GM12873 (cell line): ENCODE measurements around the gene HOXD9.

Experiments used
- TF ChIP-seq, protein P1 (sequence below): IDR thresholded peaks from 2 replicates; pipeline ENCODE4 v1.5.1; 2012; ENCODE audit warnings: low read depth, mild to moderate bottlenecking, moderate library complexity, low read length, control low read depth; ENCODE audit not compliant: insufficient read depth; ENCODE audit errors: missing control alignments

Gene HOXD9

DNA sequence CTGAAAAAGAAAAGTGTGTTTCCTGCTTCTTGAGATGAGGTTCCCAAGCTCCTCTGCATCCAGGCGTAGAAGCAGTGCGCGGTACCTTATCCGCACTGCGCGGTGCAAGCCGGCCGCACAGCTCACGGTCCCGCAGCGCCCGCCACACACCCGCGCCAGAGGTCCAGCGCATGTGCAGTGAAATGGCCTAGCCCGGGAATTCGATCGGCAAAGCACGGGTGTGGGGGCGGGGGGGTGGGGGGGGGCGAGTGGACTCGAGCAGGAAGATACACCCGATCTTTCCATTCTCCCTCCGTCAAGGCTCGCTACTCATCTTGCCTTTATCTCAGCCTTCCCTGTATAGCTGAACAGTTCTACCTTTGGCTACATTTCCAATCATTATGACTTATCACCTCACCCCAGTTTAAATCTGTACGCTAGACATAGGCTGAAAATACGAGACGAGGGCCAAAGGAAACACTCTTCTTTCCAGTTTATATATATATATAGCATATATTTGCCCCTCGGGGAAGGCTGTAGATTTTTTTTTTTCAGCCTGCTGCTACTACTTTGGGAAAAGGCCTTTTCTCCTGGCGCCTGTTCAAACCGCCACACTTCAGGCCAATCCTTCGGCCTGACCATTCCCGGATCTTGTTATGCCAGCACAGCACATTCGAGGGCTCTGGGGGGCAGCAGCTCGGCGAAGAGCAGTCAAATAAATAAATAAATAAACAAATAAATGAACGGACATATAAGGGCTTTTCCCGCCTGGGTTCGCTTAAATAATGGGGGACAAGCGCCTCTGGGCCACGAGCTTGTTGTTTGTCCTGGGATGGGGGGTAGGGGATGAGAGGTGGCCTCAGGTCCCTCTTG lies 17.4 kb downstream of the HOXD9 start:
- TF ChIP-seq, protein P1, sequence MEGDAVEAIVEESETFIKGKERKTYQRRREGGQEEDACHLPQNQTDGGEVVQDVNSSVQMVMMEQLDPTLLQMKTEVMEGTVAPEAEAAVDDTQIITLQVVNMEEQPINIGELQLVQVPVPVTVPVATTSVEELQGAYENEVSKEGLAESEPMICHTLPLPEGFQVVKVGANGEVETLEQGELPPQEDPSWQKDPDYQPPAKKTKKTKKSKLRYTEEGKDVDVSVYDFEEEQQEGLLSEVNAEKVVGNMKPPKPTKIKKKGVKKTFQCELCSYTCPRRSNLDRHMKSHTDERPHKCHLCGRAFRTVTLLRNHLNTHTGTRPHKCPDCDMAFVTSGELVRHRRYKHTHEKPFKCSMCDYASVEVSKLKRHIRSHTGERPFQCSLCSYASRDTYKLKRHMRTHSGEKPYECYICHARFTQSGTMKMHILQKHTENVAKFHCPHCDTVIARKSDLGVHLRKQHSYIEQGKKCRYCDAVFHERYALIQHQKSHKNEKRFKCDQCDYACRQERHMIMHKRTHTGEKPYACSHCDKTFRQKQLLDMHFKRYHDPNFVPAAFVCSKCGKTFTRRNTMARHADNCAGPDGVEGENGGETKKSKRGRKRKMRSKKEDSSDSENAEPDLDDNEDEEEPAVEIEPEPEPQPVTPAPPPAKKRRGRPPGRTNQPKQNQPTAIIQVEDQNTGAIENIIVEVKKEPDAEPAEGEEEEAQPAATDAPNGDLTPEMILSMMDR, result no peak

GRCh38 chr2:176140513-176141317 lies 18.2 kb downstream of the HOXD9 start:
- TF ChIP-seq, protein P1, result peak; percentile 86

- TF ChIP-seq, protein P1, result no peak
Observed at GRCh38 chr2:176142281-176142680, 19.8 kb downstream of the HOXD9 start.

- TF ChIP-seq, protein P1, result no peak
Observed at GRCh38 chr2:176145085-176145969, 22.8 kb downstream of the HOXD9 start.

- TF ChIP-seq, protein P1, result no peak
Observed at GRCh38 chr2:176146101-176146500, 23.6 kb downstream of the HOXD9 start.

DNA sequence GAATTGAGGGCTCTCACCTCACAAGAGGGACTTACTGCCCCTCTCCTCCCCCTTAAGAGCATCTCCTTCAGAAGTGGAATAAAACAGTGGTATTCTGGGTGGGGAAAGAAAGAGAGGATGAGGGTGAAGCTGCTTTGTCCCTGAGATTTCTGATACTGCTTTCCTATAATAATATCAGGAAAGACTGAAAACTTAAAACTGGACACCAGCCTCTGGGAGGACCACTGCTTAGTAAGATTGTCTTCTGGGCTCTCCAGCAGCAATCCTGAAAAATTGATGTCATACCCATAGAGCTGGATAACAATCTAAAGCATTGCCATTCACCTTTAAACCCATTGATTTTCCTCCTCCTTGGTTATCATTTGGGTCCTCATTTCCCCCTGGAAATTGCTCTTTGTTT lies 24.1 kb downstream of the HOXD9 start:
- TF ChIP-seq, protein P1, result no peak

DNA sequence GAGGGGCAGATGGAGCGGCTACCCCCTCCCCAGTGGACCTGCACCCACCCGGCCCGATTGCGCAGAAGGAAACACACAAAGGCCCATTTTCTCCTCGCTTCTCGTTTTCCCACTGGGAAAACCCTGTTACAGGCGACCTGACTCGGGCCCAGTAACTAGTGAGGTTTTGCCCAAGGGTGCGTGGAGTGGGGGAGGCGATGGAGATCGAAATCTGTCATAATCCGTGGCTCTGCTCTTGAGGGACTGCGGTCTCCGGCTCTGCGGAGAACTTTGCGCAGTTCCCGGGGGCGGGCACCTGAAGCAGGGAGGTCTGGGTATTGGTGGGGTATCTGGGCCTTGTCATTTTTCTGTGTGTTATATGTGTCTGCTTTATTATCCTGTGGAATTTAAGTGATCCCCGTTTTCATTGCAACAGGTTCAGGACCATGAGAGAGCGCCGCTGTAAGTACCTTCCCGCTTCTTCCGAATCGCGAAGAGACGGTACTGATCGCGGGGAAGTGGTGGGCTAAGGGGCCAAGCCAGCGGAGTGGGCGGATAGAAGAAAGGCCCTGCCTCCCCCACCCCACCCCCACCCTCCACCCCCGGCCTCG lies 24.8 kb downstream of the HOXD9 start:
- TF ChIP-seq, protein P1, result no peak
